Mesenchymal stem cell (in vitro differentiated cells and primary cell): Measurements from ENCODE around the gene DNAH14.

ENCODE experiments used
- DNase-seq: peaks from one replicate; pipeline ENCODE4 v3.0.0-alpha.2; 2013
- H2AFZ ChIP-seq: one replicate; pipeline ENCODE4 v1.6.1; 2013; ENCODE audit warnings: low read depth, mild to moderate bottlenecking, control low read depth, inconsistent platforms, low read length, moderate library complexity
- H2AK5ac ChIP-seq: 2 replicates; pipeline ENCODE4 v1.6.1; 2013; ENCODE audit warnings: low read length, moderate library complexity, mild to moderate bottlenecking, inconsistent platforms; ENCODE audit not compliant: severe bottlenecking
- H2BK120ac ChIP-seq: one replicate; pipeline ENCODE4 v1.6.1; 2013; ENCODE audit warnings: low read depth, mild to moderate bottlenecking, inconsistent platforms, low read length, moderate library complexity
- H2BK12ac ChIP-seq, 2 experiments: one replicate each; pipeline ENCODE4 v1.6.1; 2013; ENCODE audit warnings: inconsistent platforms in 2 of 2, low read length in 2 of 2, mild to moderate bottlenecking in 2 of 2, moderate library complexity in 2 of 2, control low read depth in 1 of 2
- H2BK15ac ChIP-seq: one replicate; pipeline ENCODE4 v1.6.1; 2013; ENCODE audit warnings: mild to moderate bottlenecking, low read depth, inconsistent platforms; ENCODE audit not compliant: poor library complexity, severe bottlenecking
- H2BK5ac ChIP-seq: 2 replicates; pipeline ENCODE4 v1.6.1; 2013; ENCODE audit warnings: low read depth, mild to moderate bottlenecking, low read length, control low read depth, inconsistent platforms; ENCODE audit not compliant: poor library complexity, severe bottlenecking
- H3K14ac ChIP-seq, 2 experiments: one replicate each; pipeline ENCODE4 v1.6.1; 2013; ENCODE audit warnings: inconsistent platforms in 2 of 2, low read length in 2 of 2, control low read depth in 1 of 2, mild to moderate bottlenecking in 1 of 2, moderate library complexity in 1 of 2
- H3K18ac ChIP-seq, 2 experiments: one replicate each; pipeline ENCODE4 v1.6.1; 2013; ENCODE audit warnings: inconsistent platforms in 2 of 2, low read length in 2 of 2, control low read depth in 1 of 2, low read depth in 1 of 2, mild to moderate bottlenecking in 1 of 2
- H3K23ac ChIP-seq, 2 experiments: one replicate each; pipeline ENCODE4 v1.6.1; 2013; ENCODE audit warnings: inconsistent platforms in 2 of 2, low read length in 2 of 2, mild to moderate bottlenecking in 2 of 2, moderate library complexity in 2 of 2, control low read depth in 1 of 2
- H3K27ac ChIP-seq: 2 replicates; pipeline ENCODE4 v1.5.1; 2013; ENCODE audit warnings: mild to moderate bottlenecking, moderate library complexity, low read length, control low read depth, inconsistent platforms; ENCODE audit not compliant: poor library complexity, severe bottlenecking
- H3K27me3 ChIP-seq, 2 experiments: 2 replicates each; pipeline versions ENCODE4 v1.6.1 to v1.7.0; 2013; ENCODE audit warnings: low read length in 2 of 2, mild to moderate bottlenecking in 2 of 2, moderate library complexity in 2 of 2, control low read depth in 1 of 2, inconsistent platforms in 1 of 2; ENCODE audit not compliant: control insufficient read depth in 1 of 2, insufficient read depth in 1 of 2
- H3K36me3 ChIP-seq, 2 experiments: 2 replicates each; pipeline versions ENCODE4 v1.6.1 to v1.7.0; 2013; ENCODE audit warnings: low read length in 2 of 2, control low read depth in 1 of 2, inconsistent platforms in 1 of 2, low read depth in 1 of 2, mild to moderate bottlenecking in 1 of 2; ENCODE audit not compliant: insufficient read depth in 2 of 2, control insufficient read depth in 1 of 2
- H3K4ac ChIP-seq, 2 experiments: one replicate each; pipeline ENCODE4 v1.6.1; 2013; ENCODE audit warnings: inconsistent platforms in 2 of 2, low read length in 2 of 2, mild to moderate bottlenecking in 2 of 2, moderate library complexity in 2 of 2, control low read depth in 1 of 2, low read depth in 1 of 2
- H3K4me1 ChIP-seq: 2 replicates; pipeline ENCODE4 v1.6.1; 2013; ENCODE audit warnings: low read depth, low read length, control low read depth; ENCODE audit not compliant: control insufficient read depth, insufficient read depth
- H3K4me2 ChIP-seq: 2 replicates; pipeline ENCODE4 v1.6.1; 2013; ENCODE audit warnings: low read length, mild to moderate bottlenecking, inconsistent platforms; ENCODE audit not compliant: poor library complexity, severe bottlenecking
- H3K4me3 ChIP-seq, 2 experiments: 2 replicates each; pipeline versions ENCODE4 v1.5.1 to v1.7.0; 2013; ENCODE audit warnings: low read length in 2 of 2, mild to moderate bottlenecking in 2 of 2, control low read depth in 1 of 2, low read depth in 1 of 2; ENCODE audit not compliant: insufficient read depth in 1 of 2
- H3K79me1 ChIP-seq: replicated peaks from 2 replicates; pipeline ENCODE4 v1.6.1; 2013; ENCODE audit warnings: mild to moderate bottlenecking, control low read depth, low read length, inconsistent platforms; ENCODE audit not compliant: poor library complexity, severe bottlenecking
- H3K9ac ChIP-seq: 2 replicates; pipeline ENCODE4 v1.7.0; 2013; ENCODE audit warnings: mild to moderate bottlenecking, low read length, moderate library complexity
- H3K9me3 ChIP-seq: 2 replicates; pipeline ENCODE4 v1.7.0; 2013; ENCODE audit warnings: mild to moderate bottlenecking, low read length; ENCODE audit not compliant: control insufficient read depth
- H4K8ac ChIP-seq: one replicate; pipeline ENCODE4 v1.6.1; 2013; ENCODE audit warnings: inconsistent platforms, mild to moderate bottlenecking, low read length, moderate library complexity
- H4K91ac ChIP-seq: one replicate; pipeline ENCODE4 v1.6.1; 2013; ENCODE audit warnings: mild to moderate bottlenecking, low read length, inconsistent platforms
- WGBS: methylation state at CpG from one replicate; pipeline ENCODE4 v1.1.7; 2013; ENCODE audit warnings: mixed read lengths; 5-methylcytosine and 5-hydroxymethylcytosine counted together

DNAH14 gene

DNA sequence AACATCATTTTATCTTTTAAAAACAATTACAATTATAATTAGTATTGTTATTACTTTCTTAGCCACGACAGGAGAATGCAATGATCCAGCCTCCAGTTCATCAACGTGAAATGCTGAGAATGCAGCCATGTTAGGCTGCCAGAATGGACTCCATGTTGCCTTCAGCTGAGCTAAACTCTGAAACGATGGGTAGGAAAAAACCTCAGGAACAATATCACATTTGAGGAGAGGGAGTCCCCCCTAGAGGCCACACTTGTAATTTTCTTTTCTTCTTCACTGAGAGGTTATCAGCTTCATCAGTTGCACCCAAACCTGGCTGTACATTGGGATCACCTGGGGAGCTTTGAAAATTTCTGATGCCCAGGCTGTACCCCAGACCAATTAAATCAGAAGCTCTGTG is 34.6 kb upstream of the DNAH14 start:
- no peak overlapping the region for H4K91ac ChIP-seq

GRCh38 chr1:224896130-224896781 is 33.2 kb upstream of the DNAH14 start:
- Histone ChIP-seq H2BK5ac (no peak overlapping the region), H3K9ac (no peak overlapping the region), H3K4me2 (no peak overlapping the region), H4K8ac (no peak overlapping the region), H3K14ac (no peak overlapping the region), H3K79me1 (no peaks in the 10 kb centered on the region), H3K4ac (no peak overlapping the region), H2BK15ac (no peak overlapping the region), H3K27ac (no peak overlapping the region), H3K4me1 (no peaks in the 10 kb centered on the region), H2AK5ac (no peak overlapping the region), H2BK12ac (no peak overlapping the region), H3K18ac (no peak overlapping the region), H4K91ac (no peak overlapping the region), H2AFZ (no peak overlapping the region), H3K23ac (no peak overlapping the region), H3K36me3 (no peaks in the 10 kb centered on the region), H2BK120ac (no peak overlapping the region), H3K9me3 (no peaks in the 10 kb centered on the region), H3K27me3 (peaks cover 0 to 23% of the 10 kb centered on the region in 2 experiments), H3K4me3 (no peak overlapping the region)
- no peak for DNase-seq
- 80% methylated on average over 5 of the region's 5 CpGs for WGBS

More for the DNA sequence above, 34.6 kb upstream of the DNAH14 start:
- Histone ChIP-seq H3K23ac (no peak overlapping the region), H3K4ac (no peak overlapping the region), H3K36me3 (no peaks in the 10 kb centered on the region), H2BK15ac (no peak overlapping the region), H4K8ac (no peak overlapping the region), H3K27me3 (peaks cover 5 to 14% of the 10 kb centered on the region in 2 experiments), H3K9ac (no peak overlapping the region), H3K4me3 (no peak overlapping the region), H3K18ac (no peak overlapping the region), H2BK120ac (no peak overlapping the region), H3K4me2 (no peak overlapping the region), H3K79me1 (no peaks in the 10 kb centered on the region), H2BK12ac (no peak overlapping the region), H2BK5ac (no peak overlapping the region), H3K14ac (no peak overlapping the region), H3K4me1 (no peaks in the 10 kb centered on the region), H2AFZ (no peak overlapping the region), H3K9me3 (no peaks in the 10 kb centered on the region), H3K27ac (no peak overlapping the region), H2AK5ac (no peak overlapping the region)
- peak; percentile 31 for DNase-seq
- 47% methylated on average over 3 of the region's 3 CpGs for WGBS

- Histone ChIP-seq H2BK5ac (no peak overlapping the region), H3K4me3 (no peak overlapping the region), H3K4ac (no peak overlapping the region), H3K36me3 (no peaks in the 10 kb centered on the region), H3K4me1 (no peaks in the 10 kb centered on the region), H2BK120ac (no peak overlapping the region), H3K27me3 (peaks cover 0 to 27% of the 10 kb centered on the region in 2 experiments), H3K9ac (no peak overlapping the region), H2BK12ac (no peak overlapping the region), H3K18ac (no peak overlapping the region), H3K4me2 (no peak overlapping the region), H3K79me1 (no peaks in the 10 kb centered on the region), H3K23ac (no peak overlapping the region), H3K9me3 (no peaks in the 10 kb centered on the region), H4K91ac (no peak overlapping the region), H3K27ac (no peak overlapping the region), H2AFZ (no peak overlapping the region), H2AK5ac (no peak overlapping the region), H4K8ac (no peak overlapping the region), H2BK15ac (no peak overlapping the region), H3K14ac (no peak overlapping the region)
- DNase-seq, result no peak
- WGBS, result 36% methylated on average over 1 of the region's 1 CpG
Measured at GRCh38 chr1:224897529-224898327, 31.7 kb upstream of the DNAH14 start.

- H4K91ac ChIP-seq, result no peak overlapping the region
- H3K4me1 ChIP-seq, result no peaks in the 10 kb centered on the region
- H3K27ac ChIP-seq, result no peak overlapping the region
- no peak overlapping the region for H3K4ac ChIP-seq
- no peak overlapping the region for H3K9ac ChIP-seq
- H2AK5ac ChIP-seq, result no peak overlapping the region
- H3K9me3 ChIP-seq, result no peaks in the 10 kb centered on the region
- no peak for DNase-seq
- H2BK15ac ChIP-seq, result no peak overlapping the region
- no peak overlapping the region for H4K8ac ChIP-seq
- no peak overlapping the region for H3K4me2 ChIP-seq
- H3K18ac ChIP-seq, result no peak overlapping the region
- no peak overlapping the region for H2BK12ac ChIP-seq
- H3K27me3 ChIP-seq, result peaks cover 0 to 25% of the 10 kb centered on the region in 2 experiments
- no peak overlapping the region for H3K14ac ChIP-seq
- no peak overlapping the region for H2BK120ac ChIP-seq
- H3K36me3 ChIP-seq, result no peaks in the 10 kb centered on the region
- H3K79me1 ChIP-seq, result no peaks in the 10 kb centered on the region
- H2AFZ ChIP-seq, result no peak overlapping the region
- no peak overlapping the region for H3K23ac ChIP-seq
- H3K4me3 ChIP-seq, result no peak overlapping the region
- no peak overlapping the region for H2BK5ac ChIP-seq
- WGBS, result 81% methylated on average over 3 of the region's 3 CpGs
Measured at GRCh38 chr1:224898937-224899336, 30.5 kb upstream of the DNAH14 start.
